ENCODE measurements around the gene MON2. TPM values are rescaled to one million over a fixed set of nuclear protein-coding genes. Genes with fewer than 3 reads are reported as not detected.

MON2 gene
- total RNA-seq, 1 experiment from 2014 or later, result 30.1 TPM

- ChIA-PET POLR2A (no interaction called here), CTCF (interaction anchor here (0.6 kb wide), 1 partner anchor 356 kb away, joined by 3 read pairs; no protein-coding TSS in a partner anchor)
- peaks cover 7% of the 10 kb centered on the region; the same call in 1 of the 2 replicates for H3K4me1 ChIP-seq (ENCODE audit: control insufficient read depth, insufficient read depth, low read length)
- no peak overlapping the region for H3K27ac ChIP-seq (ENCODE audit: low read length)
- peaks cover under 1% of the 10 kb centered on the region; the same call in 1 of the 2 replicates for H3K9me3 ChIP-seq (ENCODE audit: control insufficient read depth, insufficient read depth, low read depth, low read length)
- no peak for TF ChIP-seq POLR2AphosphoS5 (IDR thresholded peaks at IDR 0.05; ENCODE audit: low read depth, low read length)
- TF ChIP-seq REST (IDR thresholded peaks at IDR 0.05; ENCODE audit: insufficient read depth in 1 of 2, low read depth in 2 of 2, low read length in 1 of 2), result no peak
- TF ChIP-seq SIN3A (IDR thresholded peaks at IDR 0.05; ENCODE audit: borderline replicate concordance, insufficient read depth, low read depth, low read length), result no peak
- TF ChIP-seq CTCF (IDR thresholded peaks at IDR 0.05), result no peak
- no peak for TF ChIP-seq TCF7L2 (IDR thresholded peaks at IDR 0.05; ENCODE audit: low read depth, low read length)
- DNase-seq (ENCODE audit: low read depth, low spot score), result no peak
- ATAC-seq, result no peak
- in situ Hi-C loops (cut with HindIII; ENCODE audit: low pct_unique_long_range_greater_than_20kb, low sequenced_read_pairs) (no loop called here), intact Hi-C loops (cut with micrococcal nuclease; ENCODE audit: unreplicated experiment) (no loop called here)
- no peaks in the 10 kb centered on the region; the same call in 1 of the 2 replicates for H3K36me3 ChIP-seq (ENCODE audit: control insufficient read depth, insufficient read depth, low read length)
- no peaks in the 10 kb centered on the region for H3K27me3 ChIP-seq (ENCODE audit: control insufficient read depth, insufficient read depth, low read length)
- peak overlapping the region; percentile 1 to 98; a peak in 2 of 4 replicates for H3K4me3 ChIP-seq (ENCODE audit: low read depth in 2 of 2, low read length in 2 of 2)
- BruUV-seq (replicated peaks), result no TSS peak
Observed at GRCh38 chr12:62468935-62469334, 2.3 kb downstream of the MON2 start.

- DNase-seq (ENCODE audit: low read depth, low spot score) (no peak), ATAC-seq (no peak)
- H3K4me3 ChIP-seq (ENCODE audit: low read depth in 2 of 2, low read length in 2 of 2), result no peak overlapping the region
- H3K27me3 ChIP-seq (ENCODE audit: control insufficient read depth, insufficient read depth, low read length), result no peaks in the 10 kb centered on the region
- no peaks in the 10 kb centered on the region; the same call in 1 of the 2 replicates for H3K36me3 ChIP-seq (ENCODE audit: control insufficient read depth, insufficient read depth, low read length)
- peaks cover 7% of the 10 kb centered on the region; the same call in 1 of the 2 replicates for H3K4me1 ChIP-seq (ENCODE audit: control insufficient read depth, insufficient read depth, low read length)
- intact Hi-C loops (cut with micrococcal nuclease; ENCODE audit: unreplicated experiment), result no loop called here
- ChIA-PET POLR2A (no interaction called here), CTCF (interaction anchor here (0.6 kb wide), 1 partner anchor 355 kb away, joined by 3 read pairs; no protein-coding TSS in a partner anchor)
- no peak overlapping the region for H3K27ac ChIP-seq (ENCODE audit: low read length)
- in situ Hi-C loops (cut with HindIII; ENCODE audit: low pct_unique_long_range_greater_than_20kb, low sequenced_read_pairs), result no loop called here
- BruUV-seq (replicated peaks), result no TSS peak
- TF ChIP-seq POLR2AphosphoS5 (IDR thresholded peaks at IDR 0.05; ENCODE audit: low read depth, low read length) (no peak), SIN3A (IDR thresholded peaks at IDR 0.05; ENCODE audit: borderline replicate concordance, insufficient read depth, low read depth, low read length) (no peak), TCF7L2 (IDR thresholded peaks at IDR 0.05; ENCODE audit: low read depth, low read length) (no peak), CTCF (IDR thresholded peaks at IDR 0.05) (no peak), REST (IDR thresholded peaks at IDR 0.05; ENCODE audit: insufficient read depth in 1 of 2, low read depth in 2 of 2, low read length in 1 of 2) (no peak)
- no peaks in the 10 kb centered on the region for H3K9me3 ChIP-seq (ENCODE audit: control insufficient read depth, insufficient read depth, low read depth, low read length)
Observed at GRCh38 chr12:62469704-62470103, 3.1 kb downstream of the MON2 start.
